ENCODE data around the gene PRKCA. TPM values are rescaled to one million over a fixed set of nuclear protein-coding genes. Genes with fewer than 3 reads are reported as not detected.

The PRKCA gene
- total and polyA plus RNA-seq, 2 of the 13 experiments (the other 11 are each of a cell fraction or from before 2014, with no cell fraction given): 18.5 to 21.5 TPM

DNA sequence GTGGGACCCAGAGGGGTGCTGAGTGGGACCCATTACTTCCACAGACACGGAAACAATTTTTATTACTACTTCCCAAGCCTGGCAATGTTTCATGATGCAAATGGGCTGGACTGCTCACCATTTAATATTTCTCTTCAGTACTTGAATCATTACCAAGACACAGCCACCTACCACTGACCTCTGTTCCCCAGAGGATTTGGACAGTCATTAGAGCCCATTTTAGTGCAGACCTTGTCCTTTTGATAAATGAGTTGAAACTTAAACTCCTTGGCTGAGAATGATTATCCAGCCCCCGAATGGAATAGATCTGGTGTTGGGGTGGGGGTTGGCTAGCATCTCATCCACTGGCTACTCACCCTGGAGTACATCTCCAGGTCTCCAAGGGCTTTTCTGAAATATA is 39.6 kb upstream of the PRKCA start:
- Histone ChIP-seq H3K27ac (ENCODE audit: extremely low read length, insufficient read depth, low read length) (no peak overlapping the region), H3K4me1 (ENCODE audit: insufficient read depth, low read length) (peaks cover 16% of the 10 kb centered on the region), H4K20me1 (ENCODE audit: insufficient read depth, low read length) (no peaks in the 10 kb centered on the region), H3K4me2 (ENCODE audit: low read depth, low read length) (no peak overlapping the region), H2AFZ (ENCODE audit: low read length) (no peak overlapping the region), H3K36me3 (replicated peaks in 1 of 2; ENCODE audit: control insufficient read depth in 1 of 2, insufficient read depth in 2 of 2, low read length in 2 of 2) (no peaks in the 10 kb centered on the region), H3K4me3 (replicated peaks in 1 of 3; ENCODE audit: insufficient read depth in 1 of 3, low read depth in 2 of 3, low read length in 3 of 3) (no peak overlapping the region), H3K9ac (ENCODE audit: insufficient read depth, low read depth, low read length) (no peak overlapping the region), H3K79me2 (ENCODE audit: insufficient read depth, low read length) (no peaks in the 10 kb centered on the region), H3K9me3 (ENCODE audit: low read length) (no peaks in the 10 kb centered on the region), H3K27me3 (ENCODE audit: control insufficient read depth in 1 of 2, insufficient read depth in 2 of 2, low read length in 2 of 2) (no peaks in the 10 kb centered on the region)
- no peak for TF ChIP-seq PHF8 (CRISPR knock-in tag; IDR thresholded peaks at IDR 0.05)
- TF ChIP-seq RELA (CRISPR knock-in tag; IDR thresholded peaks at IDR 0.05): no peak
- TF ChIP-seq IKZF1 (IDR thresholded peaks at IDR 0.05): no peak
- TF ChIP-seq, protein P1, sequence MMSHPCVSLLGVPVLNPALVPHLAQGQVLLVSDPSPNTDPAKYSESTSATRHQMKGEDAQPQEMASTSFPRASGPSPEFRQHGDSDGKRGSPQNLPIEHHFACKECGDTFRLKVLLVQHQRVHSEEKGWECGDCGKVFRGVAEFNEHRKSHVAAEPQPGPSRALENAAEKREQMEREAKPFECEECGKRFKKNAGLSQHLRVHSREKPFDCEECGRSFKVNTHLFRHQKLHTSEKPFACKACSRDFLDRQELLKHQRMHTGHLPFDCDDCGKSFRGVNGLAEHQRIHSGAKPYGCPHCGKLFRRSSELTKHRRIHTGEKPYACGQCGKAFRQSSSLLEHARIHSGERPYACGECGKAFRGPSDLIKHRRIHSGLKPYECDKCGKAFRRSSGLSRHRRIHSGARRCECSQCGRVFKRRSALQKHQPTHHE (CRISPR knock-in tag; IDR thresholded peaks at IDR 0.05; ENCODE audit: borderline replicate concordance): no peak
- ChIA-PET POLR2A (no interaction called here), CTCF (ENCODE audit: low intra/inter-chr PET ratio, low total read pairs) (no interaction called here)
- ATAC-seq (no peak), FAIRE-seq (no peak), DNase-seq (ENCODE audit: low spot score) (no peak)
- in situ Hi-C loops (cut with HindIII; ENCODE audit: extremely low pct_ligation_motif_present, low pct_unique_long_range_greater_than_20kb) (no loop called here), intact Hi-C loops (cut with micrococcal nuclease; ENCODE audit: unreplicated experiment) (no loop called here)
- no TSS peak for BruUV-seq (replicated peaks)
- 55% methylated on average over 2 of the region's 2 CpGs for WGBS (ENCODE audit: low lambda C conversion rate)

DNA sequence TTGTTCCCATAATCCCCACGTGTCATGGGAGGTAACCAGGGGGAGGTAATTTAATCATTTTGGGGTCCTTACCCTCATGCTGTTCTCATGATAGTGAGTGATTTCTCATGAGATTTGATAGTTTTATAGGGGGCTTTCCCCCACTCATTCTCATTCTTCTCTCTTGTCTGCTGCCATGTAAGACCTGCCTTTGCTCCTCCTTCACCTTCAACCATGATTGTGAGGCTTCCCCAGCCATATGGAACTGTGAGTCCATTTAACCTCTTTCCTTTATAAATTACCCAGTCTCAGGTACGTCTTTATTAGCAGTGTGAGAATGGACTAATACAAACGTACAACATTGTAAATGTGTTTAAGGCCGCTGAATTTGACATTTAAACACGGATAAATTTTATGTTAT is 37.7 kb upstream of the PRKCA start:
- 75% methylated on average over 5 of the region's 5 CpGs for WGBS (ENCODE audit: low lambda C conversion rate)

More for the DNA sequence above, 37.7 kb upstream of the PRKCA start:
- H3K4me2 ChIP-seq (ENCODE audit: low read depth, low read length): no peak overlapping the region
- peaks cover 16% of the 10 kb centered on the region for H3K4me1 ChIP-seq (ENCODE audit: insufficient read depth, low read length)
- no peaks in the 10 kb centered on the region for H3K27me3 ChIP-seq (ENCODE audit: control insufficient read depth in 1 of 2, insufficient read depth in 2 of 2, low read length in 2 of 2)
- ATAC-seq (no peak), DNase-seq (ENCODE audit: low spot score) (no peak), FAIRE-seq (no peak)
- ChIA-PET CTCF (ENCODE audit: low intra/inter-chr PET ratio, low total read pairs) (no interaction called here), POLR2A (no interaction called here)
- intact Hi-C loops (cut with micrococcal nuclease; ENCODE audit: unreplicated experiment) (no loop called here), in situ Hi-C loops (cut with HindIII; ENCODE audit: extremely low pct_ligation_motif_present, low pct_unique_long_range_greater_than_20kb) (no loop called here)
- H3K36me3 ChIP-seq (replicated peaks in 1 of 2; ENCODE audit: control insufficient read depth in 1 of 2, insufficient read depth in 2 of 2, low read length in 2 of 2): no peaks in the 10 kb centered on the region
- H3K9me3 ChIP-seq (ENCODE audit: low read length): no peaks in the 10 kb centered on the region
- TF ChIP-seq ZNF431 (CRISPR knock-in tag; IDR thresholded peaks at IDR 0.05; ENCODE audit: borderline replicate concordance, low read depth): peak; percentile 89; the same call in 1 of the 2 replicates
- TF ChIP-seq ZNF562 (CRISPR knock-in tag; IDR thresholded peaks at IDR 0.05; ENCODE audit: borderline replicate concordance): no peak
- H2AFZ ChIP-seq (ENCODE audit: low read length): no peak overlapping the region
- H4K20me1 ChIP-seq (ENCODE audit: insufficient read depth, low read length): no peaks in the 10 kb centered on the region
- H3K9ac ChIP-seq (ENCODE audit: insufficient read depth, low read depth, low read length): no peak overlapping the region
- no peak overlapping the region for H3K4me3 ChIP-seq (replicated peaks in 1 of 3; ENCODE audit: insufficient read depth in 1 of 3, low read depth in 2 of 3, low read length in 3 of 3)
- H3K27ac ChIP-seq (ENCODE audit: extremely low read length, insufficient read depth, low read length): no peak overlapping the region
- no peaks in the 10 kb centered on the region for H3K79me2 ChIP-seq (ENCODE audit: insufficient read depth, low read length)
- BruUV-seq (replicated peaks): no TSS peak

Data from HepG2 (cell line).